Breast epithelium (tissue), 3 donors: Measurements from ENCODE around the gene COL18A1.

Experiments used
- POLR2A ChIP-seq: fragments of 450-650 bp; IDR thresholded peaks from one replicate; pipeline ENCODE4 v1.6.1; 2016; ENCODE audit warnings: antibody characterized with exemption, mild to moderate bottlenecking, moderate library complexity
- TF ChIP-seq, protein P1 (sequence below), 3 donors: fragments of 450-650 bp; IDR thresholded peaks; one replicate each; pipeline ENCODE4 v1.5.1; 2016 to 2017; ENCODE audit warnings: antibody characterized with exemption in 3 of 3, mild to moderate bottlenecking in 3 of 3, moderate library complexity in 3 of 3

DNA sequence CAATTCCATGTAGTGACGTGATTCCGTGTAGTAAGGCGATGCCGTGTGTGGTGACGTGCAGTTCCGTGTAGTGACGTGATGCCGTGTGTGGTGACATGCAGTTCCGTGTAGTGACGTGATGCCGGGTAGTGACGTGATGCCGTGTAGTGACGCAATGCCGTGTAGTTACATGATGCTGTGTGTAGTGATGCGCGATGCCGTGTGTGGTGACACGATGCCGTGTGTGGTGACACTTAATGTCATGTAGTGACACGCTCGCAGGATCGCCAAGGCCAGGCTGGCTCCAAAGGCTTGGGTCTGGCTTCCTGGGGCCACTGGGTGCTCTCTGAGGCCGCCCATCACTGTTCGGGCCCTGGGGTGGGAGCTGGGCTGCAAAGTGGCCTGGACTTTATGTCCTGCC is 14.2 kb downstream of the COL18A1 start:
- TF ChIP-seq, protein P1, sequence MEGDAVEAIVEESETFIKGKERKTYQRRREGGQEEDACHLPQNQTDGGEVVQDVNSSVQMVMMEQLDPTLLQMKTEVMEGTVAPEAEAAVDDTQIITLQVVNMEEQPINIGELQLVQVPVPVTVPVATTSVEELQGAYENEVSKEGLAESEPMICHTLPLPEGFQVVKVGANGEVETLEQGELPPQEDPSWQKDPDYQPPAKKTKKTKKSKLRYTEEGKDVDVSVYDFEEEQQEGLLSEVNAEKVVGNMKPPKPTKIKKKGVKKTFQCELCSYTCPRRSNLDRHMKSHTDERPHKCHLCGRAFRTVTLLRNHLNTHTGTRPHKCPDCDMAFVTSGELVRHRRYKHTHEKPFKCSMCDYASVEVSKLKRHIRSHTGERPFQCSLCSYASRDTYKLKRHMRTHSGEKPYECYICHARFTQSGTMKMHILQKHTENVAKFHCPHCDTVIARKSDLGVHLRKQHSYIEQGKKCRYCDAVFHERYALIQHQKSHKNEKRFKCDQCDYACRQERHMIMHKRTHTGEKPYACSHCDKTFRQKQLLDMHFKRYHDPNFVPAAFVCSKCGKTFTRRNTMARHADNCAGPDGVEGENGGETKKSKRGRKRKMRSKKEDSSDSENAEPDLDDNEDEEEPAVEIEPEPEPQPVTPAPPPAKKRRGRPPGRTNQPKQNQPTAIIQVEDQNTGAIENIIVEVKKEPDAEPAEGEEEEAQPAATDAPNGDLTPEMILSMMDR (IDR thresholded peaks at IDR 0.05): no peak
- no peak for TF ChIP-seq POLR2A
